Airway epithelial cell (primary cell): ENCODE measurements around the gene CORO1C. TPM values are rescaled to one million over a fixed set of nuclear protein-coding genes. Genes with fewer than 3 reads are reported as not detected.

Experiments used
- total RNA-seq: library from RNA; depleted of rRNA; stranded (reverse); fragments of >200 nt; gene quantifications from 2 replicates; pipeline ENCODE4 v1.2.3, GENCODE V29; 2015

CORO1C gene
- 123 and 141 TPM in 2 replicates for total RNA-seq

DNA sequence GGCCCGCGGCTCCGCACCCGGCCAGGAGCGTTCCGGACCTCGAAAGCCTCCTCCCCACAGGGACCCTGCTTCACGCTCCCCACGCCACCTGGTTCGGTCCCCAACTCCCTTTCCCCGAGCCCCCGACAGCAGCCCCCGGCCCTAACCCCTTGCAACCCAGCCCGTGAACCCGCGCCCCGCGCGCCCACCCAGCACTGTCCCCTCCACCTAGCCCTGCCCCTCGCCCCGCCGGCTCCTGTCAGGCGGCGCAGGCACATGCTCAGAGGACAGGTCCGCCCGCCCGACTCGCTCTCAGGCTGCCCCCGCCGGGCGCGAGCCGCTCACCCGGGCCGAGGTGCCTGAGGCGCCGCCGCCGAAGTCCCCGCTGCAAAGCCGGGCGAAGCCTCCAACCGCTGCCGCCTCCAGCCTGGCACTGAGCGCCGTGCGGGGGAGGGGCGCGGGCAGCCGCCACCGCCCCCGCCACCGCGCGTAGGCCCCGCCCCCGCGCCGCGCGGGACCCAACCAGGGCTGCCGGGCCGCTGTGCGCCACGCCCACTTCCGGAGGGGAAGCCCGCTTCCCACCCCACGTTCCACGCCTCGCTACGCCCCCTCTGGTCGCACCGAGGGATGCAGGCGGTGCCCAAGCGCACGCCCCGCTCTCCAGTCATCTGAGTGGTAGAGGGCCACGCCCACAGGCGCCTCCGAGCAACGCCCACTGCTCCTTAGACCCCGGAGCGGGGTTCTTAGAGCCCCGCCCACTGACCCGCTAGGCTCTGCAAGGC lies at the start of gene CORO1C:
TSS of gene CORO1C (minus strand) at position 414 of the 761 bp plus-strand sequence. CDS start 30,200 bp downstream, outside the sequence.

GRCh38 chr12:108633534-108634248 lies 97.6 kb downstream of the CORO1C start, which contains the start of gene SELPLG:
Gene SELPLG, minus strand, starts transcription at chr12:108633894. Its CDS starts 9,587 bp downstream, at chr12:108624307.

GRCh38 chr12:108597559-108598471 lies 133.5 kb downstream of the CORO1C start, which contains the start of gene TMEM119:
Gene TMEM119, minus strand, starts transcription at chr12:108598084. Its CDS starts 5,701 bp downstream, at chr12:108592383.

Other genes starting within 250 kb of the CORO1C start
- 0.70 and 3.7 TPM in 2 replicates for gene FICD, start 216.2 kb downstream of the CORO1C start, total RNA-seq
- gene SART3, start 170.3 kb downstream of the CORO1C start, total RNA-seq, result 38.4 and 43.1 TPM in 2 replicates
- 80.0 and 109 TPM in 2 replicates for gene ISCU, start 168.9 kb downstream of the CORO1C start, total RNA-seq
- gene TMEM119, start 133.4 kb downstream of the CORO1C start, total RNA-seq, result 0.05 and 0.35 TPM in 2 replicates
- 0.28 and 0.42 TPM in 2 replicates for gene SELPLG, start 97.6 kb downstream of the CORO1C start, total RNA-seq
- gene SSH1, start 126.1 kb upstream of the CORO1C start, total RNA-seq, result 13.9 and 25.0 TPM in 2 replicates
- not detected in 2 replicates for gene DAO, start 148.6 kb upstream of the CORO1C start, total RNA-seq